Suppressor macrophage treated with lipopolysaccharide for 4 hours (primary cell): Measurements from ENCODE around the gene CHID1.

Experiments used
- DNase-seq: peaks from one replicate; pipeline ENCODE4 v3.0.0-alpha.2; 2020

CHID1 gene

DNA sequence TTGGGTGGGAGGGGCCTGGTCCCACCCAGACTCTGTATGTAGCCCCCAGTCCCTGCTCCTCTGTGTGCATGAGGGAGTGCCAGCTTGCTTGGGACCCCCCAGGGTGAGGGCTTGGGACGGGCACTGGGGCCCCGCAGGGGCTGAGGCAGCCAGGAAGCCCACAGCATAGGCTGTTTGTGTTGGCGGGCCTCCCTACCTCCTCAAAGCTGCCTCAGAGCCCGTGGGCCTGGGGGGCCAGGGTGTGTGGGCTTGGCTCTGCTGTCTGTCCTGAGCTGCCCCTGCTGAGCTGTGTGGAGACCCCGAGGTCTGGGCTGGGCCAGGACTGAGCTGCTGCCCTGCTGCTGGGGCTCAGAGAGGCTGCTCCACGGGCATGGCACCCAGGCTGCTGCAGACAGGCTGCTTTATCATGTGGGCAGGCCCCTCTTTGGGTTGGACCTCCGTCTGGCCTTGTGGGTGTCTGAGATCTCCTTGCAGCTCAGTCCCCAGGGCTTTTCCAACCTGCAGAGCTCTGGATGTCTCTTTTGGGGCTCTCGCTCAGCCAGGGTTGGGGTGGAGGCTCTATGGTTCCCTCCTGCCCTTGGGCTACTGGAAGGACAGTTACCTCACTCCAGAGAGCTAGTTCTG lies 64.6 kb downstream of the CHID1 start:
- DNase-seq: no peak

DNA sequence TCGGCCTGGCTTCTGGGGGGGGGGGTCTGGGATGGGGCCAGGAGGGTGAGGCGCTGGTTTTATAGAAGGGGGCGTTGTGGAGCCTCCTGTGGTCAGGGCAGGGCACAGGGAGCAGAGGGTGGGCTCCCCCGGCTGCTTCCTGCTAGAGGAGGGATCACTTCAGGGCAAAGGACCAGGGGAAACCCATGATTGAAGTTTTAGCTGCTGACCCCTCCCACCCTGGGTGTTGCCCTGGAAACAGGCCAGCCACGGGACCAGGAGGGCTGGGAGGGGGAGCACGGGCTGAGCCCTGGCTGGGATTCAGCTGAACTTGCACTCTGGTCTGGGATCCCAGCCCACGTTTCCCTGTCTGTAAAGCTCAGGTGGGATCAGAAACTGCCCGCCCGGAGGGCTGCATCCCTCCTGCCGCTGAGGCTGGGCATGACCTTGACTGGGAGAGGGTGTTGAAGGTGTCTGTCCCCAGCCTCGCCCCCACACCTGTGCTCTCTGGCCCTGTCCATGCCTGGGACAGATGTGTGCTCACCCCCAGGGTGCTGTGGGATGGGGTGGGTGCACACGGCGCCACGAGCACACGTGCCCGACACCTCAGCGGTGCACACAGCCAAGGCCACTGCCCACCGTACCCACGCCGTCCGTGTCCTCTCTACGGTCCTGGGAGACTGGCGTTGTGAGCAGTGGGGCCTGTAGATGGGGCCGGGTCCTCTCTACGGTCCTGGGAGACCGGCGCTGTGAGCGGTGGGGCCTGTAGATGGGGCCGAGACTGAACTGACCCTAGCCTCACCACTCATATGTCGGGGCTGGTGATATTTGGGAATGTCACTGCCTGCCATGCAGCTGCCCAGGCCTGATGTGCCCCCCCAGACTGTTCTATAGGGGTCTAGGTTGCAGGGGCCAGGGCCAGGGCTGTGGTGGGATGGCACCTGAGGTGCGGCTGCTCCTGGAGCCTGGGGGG lies 65.6 kb downstream of the CHID1 start:
- peak; percentile 74 for DNase-seq

DNA sequence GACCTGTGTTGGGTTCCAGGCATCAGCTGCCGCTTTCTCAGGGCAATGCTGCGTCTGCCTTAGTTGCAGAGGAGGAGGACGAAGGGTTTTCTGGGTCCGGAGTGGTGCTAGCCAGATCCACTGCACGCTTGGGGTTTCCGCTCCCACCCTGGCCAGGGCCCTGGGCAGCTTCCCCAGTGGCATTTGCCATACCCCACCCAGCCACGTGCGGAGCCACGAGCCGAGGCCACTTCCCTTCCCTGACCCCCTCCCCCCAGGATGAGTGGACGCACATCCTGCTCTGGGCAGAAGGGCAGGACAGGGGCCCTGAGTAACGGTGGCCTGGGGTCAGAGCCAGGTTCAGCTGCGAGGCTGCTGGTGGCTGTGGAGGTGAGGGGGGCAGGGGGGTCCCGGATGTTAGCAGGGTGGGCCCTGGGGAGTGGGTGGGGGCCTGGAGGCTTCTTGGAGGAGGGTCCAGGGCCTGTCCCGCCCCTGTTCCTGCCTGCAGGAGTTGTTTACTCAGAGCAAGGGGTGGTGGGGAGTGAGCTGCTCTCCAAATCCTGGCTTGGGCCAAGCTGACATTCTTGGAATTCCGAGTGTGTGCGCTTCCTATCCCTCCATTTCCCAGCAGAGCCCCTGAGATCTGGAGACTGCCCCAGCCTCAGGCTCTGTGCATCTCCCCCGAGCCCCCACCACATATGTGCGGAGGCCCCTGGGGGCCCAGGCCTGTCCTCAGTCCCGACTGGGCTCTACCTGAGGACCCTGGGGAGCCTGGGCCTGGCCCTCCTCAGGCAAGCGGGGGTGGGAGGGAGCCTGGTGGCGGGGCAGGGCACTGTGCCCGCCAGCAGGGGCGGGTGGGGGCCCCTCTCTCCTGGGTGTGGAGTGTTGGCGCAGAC lies 66.6 kb downstream of the CHID1 start:
- DNase-seq: peak; percentile 83

DNA sequence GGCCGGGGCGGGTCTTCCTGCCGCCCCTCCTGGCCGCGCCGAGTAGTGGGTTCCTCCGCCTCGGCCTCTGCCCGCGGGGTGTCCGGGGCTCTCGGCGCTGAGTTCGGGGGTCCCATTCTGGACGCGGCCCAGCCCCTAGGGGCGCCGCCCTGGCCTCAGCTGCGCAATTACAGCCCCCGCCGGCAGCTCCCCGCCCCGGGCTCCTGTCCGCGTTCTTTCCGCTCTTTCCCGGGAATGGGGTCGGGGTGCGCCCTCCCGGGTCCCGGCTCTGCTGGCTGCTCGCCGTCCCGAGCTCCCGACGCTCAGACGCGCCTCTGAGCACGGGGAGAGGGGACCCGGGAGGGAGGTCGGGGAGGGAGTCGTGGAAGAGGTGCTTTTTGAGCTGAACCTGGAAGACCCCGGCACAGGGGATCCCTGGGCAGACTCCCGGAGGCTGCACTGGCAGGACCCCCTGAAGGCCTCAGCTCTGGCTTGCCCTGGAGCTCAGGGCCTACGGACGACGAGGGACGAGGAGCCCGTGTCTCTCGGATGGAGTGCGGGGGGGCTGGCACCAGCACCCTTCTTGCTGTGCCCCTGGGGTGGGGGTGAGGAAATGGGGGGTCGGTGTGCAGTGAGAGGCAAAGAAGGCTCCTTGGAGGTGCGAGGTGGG lies 67.4 kb downstream of the CHID1 start:
- DNase-seq: no peak

DNA sequence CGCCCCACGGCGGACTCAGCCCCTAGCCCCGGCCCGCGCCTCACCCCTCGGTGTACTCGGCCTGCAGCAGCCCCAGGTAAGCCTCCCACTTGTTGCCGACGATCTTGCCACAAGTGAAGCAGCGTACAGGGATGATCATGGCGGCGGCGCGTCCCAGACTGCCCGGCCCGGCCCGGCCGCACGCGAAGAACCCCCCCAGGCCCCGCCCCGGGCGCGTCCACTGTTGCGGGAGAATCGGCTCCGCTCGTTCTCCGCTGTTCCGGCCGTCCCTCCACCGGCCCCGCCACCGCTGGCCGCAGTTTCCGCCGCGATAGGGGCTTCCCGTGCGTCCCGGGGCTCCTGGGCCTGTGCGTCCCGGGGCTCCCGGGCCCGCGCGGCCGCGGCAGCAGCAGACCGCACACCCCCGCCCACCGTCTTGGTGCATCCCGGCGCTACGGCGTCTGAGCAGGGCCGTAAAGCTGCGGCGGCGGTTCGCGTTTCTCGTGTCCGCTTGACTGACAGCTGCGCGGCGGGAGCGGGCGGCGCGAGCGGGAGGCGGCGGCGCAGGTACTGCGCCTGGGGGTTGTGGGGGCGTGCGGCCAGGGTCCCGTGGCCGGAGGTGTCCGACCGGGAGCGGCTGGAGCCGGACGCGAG lies 68.1 kb downstream of the CHID1 start, which contains the start of the genes POLR2L and TSPAN4:
Gene POLR2L, minus strand, starts transcription at position 160 of the 633 bp plus-strand sequence. Its CDS starts 21 bp downstream, at position 139.
Gene TSPAN4, plus strand, starts transcription at position 483 of the 633 bp plus-strand sequence. CDS start 7,453 bp downstream, outside the sequence.
- peak; percentile 93 for DNase-seq

DNA sequence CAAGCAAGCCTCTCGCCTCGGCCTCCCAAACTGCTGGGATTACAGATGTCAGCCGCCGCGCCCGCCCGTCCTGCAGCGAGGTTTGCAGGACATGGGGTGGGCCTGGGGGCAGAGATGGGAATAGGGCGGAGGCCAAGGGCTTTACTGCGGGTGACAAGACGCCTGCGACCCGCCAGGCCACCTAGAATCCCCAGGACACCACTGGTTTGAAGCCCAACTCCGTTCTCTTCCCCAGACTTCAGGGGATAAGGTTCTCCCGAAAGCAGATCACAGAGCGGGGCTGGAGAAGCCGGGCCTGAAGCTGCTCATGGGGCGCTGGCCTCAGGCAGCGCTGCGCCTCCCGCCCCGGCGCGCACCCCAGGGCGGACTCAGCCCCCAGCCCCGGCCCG lies 68.6 kb downstream of the CHID1 start:
- no peak for DNase-seq

DNA sequence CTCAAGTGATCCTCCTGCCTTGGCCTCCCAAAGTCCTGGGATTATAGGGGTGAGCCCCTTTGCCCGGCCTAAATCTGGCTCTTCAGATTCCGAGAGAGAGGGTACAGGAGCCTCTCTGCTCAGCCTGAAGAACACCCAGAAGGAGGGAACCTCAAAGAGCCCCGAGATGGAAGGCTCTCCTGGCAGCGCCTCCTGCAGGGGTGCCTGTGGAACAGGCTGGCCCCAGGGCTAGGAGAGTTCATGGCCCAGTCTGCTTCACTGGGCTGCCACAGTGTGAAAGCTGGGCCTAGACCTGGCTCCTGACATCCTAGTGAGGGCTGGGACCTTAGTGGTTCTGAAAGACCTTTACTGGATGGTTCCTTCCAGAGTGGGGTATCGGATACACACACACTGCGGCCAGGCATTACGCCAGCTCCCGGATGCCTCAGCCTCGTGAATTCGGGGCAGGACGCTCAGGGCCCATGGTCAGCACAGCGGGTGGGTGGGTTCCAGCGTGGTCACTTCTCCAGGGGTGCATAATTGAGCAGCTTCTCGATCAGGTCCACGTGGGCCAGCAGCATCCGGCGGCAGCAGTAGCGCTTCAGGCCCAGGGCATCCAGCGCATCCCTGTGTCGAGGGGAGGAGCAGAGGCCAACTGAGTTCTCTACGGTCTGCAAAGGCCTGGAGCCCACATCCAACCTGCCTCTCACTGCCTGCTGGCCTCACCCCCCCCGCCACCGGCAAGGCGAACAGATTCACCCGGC lies 70.6 kb downstream of the CHID1 start:
- DNase-seq: no peak

DNA sequence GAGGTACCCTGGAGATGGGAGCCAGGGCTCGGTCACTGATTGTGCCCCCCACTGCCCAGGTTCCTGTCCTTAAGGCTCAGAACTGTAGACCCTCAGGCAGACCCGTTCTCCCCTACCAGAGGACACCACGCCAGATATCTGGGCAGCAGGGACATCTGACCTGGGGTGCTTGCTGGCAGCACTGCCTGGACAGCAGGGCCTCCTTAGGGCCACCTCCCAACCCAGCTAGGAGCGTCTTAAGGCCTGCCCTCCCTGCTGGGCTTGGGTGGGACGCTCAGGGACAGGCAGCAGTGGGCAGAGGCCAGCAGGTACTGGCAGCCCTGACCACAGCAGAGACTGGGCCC lies 71.4 kb downstream of the CHID1 start:
- no peak for DNase-seq

DNA sequence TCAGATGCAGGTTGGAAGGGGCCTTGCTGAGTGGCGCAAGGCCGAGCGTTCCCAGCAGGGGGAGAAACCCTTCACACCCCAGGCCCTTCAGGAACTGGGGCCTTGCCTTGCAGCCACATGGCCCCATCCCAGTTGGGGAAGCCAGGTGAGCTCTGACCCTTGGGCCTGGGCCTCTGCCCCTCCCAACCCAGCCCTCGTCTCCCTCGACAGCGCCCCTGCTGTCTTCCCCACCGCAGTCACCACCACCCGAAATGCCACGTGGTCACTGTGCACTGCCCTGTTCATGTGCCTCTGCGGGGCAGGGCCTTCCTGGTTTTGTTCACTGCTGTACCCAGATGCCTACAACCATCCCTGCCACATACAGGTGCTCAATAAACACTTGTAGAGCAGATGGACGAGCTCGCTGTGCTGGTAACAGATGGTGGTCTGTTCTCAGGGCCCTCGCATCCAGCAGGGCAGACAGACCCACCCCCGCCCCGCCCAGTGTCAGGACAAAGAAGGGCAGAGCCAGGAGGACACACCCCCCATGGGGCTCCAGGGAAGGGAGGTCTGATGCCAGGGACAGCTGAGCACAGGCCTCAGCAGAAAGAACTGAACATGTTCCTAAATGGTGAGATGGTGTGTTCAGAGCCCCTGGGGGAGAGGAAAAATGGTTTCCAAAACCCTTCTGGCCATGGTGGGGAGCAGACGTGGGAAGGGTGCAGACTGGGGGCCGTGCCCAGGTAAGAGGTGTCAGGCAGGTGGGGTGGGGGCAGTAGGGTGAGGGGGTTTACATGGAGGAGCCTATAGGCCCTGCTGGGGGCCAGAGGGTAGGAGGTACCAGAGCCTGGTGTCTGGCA lies 72.0 kb downstream of the CHID1 start:
- DNase-seq: no peak

DNA sequence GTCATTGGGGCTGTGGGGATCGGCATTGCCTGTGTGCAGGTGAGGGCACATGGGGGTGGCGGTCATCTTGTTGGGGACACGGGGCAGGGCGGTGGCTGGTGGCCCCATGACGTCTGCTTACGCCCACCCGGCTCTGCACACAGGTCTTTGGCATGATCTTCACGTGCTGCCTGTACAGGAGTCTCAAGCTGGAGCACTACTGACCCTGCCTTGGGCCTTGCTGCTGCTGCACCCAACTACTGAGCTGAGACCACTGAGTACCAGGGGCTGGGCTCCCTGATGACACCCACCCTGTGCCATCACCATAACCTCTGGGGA lies 72.7 kb downstream of the CHID1 start:
- no peak for DNase-seq

DNA sequence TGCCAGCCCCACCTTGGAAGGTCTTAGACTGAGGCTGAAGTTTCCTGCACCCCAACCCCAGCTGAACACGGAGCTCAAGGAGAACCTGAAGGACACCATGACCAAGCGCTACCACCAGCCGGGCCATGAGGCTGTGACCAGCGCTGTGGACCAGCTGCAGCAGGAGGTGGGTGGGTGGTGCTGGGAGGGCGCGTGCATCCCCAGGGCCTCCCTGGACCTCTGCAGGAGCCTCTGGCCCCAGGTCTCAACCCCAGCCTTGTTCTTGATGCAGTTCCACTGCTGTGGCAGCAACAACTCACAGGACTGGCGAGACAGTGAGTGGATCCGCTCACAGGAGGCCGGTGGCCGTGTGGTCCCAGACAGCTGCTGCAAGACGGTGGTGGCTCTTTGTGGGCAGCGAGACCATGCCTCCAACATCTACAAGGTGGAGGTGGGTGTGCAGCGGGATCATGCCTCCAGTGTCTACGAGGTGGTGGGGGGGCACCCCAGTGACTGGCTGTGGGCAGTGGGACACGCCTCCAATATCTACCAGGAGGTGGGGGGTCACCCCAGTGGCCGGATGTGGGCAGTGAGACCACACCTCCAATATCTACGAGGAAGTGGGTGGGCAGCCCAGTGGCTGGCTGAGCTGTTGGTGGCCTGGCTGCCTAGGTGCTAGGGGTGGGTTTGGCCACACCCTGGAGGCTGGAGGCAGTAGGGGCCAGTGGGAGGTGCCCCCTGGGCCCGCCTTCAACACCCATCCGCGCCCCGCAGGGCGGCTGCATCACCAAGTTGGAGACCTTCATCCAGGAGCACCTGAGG lies 73.2 kb downstream of the CHID1 start:
- no peak for DNase-seq

DNA sequence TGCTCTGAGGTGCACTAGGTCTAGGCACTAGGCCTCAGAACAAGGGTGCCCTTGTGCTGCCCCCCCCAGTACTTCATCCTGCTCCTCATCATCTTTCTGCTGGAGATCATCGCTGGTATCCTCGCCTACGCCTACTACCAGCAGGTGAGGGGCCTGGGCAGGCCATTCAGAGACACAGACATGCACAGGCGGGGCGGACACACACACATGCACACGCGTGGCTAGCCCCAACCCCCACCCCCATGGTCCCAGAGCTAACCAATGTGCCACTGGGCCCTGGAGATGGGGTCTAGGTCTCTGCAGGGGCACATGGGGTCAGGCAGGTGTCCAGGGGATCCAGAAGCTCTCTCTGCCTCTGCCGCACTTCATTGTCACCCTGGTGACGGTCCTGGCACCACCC lies 73.9 kb downstream of the CHID1 start:
- DNase-seq: no peak

DNA sequence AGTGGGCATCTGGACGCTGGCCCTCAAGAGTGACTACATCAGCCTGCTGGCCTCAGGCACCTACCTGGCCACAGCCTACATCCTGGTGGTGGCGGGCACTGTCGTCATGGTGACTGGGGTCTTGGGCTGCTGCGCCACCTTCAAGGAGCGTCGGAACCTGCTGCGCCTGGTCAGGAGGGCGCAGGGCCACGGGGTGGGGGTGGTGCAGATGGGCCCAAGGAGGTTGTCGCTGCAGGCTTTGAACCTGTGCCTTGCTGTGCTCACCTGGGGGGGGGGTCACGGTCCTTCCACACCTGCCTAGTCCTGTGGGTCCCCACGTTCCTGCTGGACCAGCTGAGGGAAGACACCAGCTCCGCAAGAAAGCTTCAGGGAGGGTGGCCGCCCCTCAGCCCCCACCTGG lies 74.3 kb downstream of the CHID1 start:
- no peak for DNase-seq

DNA sequence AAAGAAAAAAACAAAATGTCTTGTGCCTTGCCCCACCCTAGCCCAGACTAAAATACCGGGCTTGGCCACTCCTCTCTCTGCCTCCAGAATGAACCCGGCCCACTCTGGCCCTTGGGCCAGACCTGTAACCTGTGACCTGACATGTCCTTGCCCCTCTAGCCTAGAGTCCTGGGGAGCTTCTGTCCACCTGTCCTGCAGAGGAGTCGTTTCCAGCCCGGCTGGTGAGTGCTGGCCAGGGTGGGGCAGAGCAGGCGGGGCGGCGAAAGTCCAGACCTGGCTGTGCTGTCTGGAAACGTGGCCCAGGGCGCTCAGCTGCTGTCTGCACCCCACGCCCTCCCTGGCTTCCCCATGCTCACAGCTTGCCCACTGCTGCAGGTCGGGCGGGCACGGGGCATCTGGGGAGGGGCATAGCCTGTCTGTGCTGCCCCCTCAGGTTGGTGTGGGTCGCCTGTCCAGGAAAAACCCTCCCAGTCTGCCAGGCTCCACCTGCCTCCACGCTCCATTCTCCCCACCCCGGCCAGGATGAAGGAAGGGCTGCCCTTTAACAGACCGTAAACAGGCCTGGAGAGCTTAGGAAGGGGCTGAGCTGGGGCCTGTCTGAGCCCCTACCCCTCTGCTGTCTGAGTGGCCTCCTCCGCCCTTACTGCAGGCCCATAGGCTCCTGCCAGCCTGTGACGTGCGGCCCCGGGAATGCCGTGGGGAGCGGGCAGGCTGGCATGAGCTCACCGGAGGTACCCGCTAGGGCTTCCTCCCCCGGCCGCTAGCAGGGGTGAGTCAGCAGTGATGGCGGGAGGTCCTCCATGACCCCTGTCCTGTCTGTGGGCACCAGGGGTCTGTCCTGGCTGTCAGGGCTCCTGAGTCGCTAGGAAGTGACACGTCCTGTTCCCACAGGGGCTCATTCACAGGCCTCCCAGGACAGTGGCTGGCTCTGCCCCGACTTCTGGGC lies 76.0 kb downstream of the CHID1 start:
- peak; percentile 64 for DNase-seq

DNA sequence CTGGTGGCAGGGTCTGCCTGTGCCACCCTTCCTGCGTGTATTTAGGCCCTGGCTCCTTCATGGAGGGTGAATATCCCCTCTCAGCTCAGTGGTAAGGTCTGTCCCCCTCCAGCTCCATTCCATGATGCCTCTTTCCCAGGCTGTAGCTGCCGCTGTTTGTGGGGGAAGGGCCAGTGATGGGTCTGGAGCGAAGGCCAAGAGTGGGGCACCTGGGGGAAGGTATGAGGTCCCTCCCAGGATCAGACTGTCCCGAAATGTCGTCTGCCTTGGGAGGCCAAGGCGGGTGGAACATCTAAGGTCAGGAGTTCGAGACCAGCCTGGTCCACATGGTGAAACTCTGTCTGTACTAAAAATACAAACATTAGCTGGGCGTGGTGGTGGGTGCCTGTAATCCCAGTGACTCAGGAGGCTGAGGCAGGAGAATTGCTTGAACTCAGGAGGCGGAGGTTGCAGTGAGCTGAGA lies 76.7 kb downstream of the CHID1 start:
- DNase-seq: no peak

DNA sequence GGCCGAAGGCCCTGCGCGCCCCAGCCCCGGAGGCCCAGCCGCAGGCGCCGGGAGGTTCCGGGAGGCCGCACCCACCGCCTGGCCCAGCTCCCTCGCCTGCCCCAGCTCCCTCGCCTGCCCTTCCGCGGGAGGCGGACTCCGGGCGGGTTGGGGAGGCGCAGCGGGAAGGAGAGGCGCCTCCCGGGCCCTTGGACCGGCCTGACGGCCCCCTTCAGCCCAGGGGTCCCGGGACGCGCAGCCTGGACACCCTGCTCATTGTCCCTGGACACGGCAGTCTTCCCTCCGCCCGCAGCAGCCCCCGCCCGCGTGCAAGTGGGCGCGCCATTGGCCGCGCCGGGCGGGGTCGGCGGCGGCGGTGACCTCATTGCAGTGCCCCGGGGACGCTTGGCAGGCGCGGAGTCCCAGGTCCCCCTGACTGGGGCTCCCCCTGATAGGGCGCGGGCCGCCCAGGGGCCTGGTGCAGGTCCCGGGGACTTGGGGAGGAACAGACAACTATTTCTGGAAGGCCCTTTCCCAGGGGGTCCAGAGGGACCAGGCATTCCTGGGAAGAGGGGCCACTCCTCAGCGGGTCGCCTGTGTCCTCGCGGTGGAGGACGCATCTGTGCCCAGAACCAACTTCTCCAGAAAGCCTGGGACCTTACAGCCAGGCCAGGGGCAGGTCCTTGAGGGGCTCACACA lies 77.4 kb downstream of the CHID1 start:
- DNase-seq: peak; percentile 58

DNA sequence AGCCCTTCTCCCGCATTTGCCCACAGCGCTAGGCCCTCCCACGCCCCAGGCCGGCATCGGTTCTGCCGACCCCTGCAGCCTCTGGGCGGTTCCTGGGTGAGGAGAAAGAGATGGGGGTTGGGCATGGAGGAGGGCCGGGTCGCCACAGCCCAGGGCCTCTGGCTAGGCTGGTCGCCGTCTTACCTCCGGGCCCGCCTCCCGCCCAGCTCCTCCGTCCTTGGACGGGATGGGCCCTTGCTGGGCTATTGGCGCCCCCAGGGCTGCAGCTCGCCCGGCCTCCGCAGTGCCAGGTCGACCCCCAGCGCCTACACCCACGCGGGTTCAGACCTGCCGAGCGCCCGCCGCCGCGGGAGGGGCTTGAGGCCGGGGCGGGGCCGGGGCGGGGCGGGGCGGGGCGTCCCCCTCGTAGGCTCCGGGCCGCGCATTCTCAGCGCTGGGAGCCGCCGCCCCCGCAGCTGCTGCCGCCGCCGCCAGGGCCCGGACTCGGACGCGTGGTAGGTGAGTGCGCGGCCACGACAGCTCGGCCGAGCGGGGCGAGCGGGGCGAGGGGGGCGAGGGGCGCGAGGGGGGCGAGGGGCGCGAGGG lies 78.0 kb downstream of the CHID1 start, which contains the start of gene CD151:
Gene CD151, plus strand, starts transcription at position 424 of the 585 bp plus-strand sequence. CDS start 3,118 bp downstream, outside the sequence.
- DNase-seq: peak; percentile 73
